ENCODE measurements around the gene GLIPR2. TPM values are rescaled to one million over a fixed set of nuclear protein-coding genes. Genes with fewer than 3 reads are reported as not detected.

Gene GLIPR2
- polyA plus RNA-seq, 1 of the 3 experiments (the other 2 are of a cell fraction): 38.3 TPM

- Histone ChIP-seq H3K4me2 (no peak overlapping the region), H2AFZ (ENCODE audit: low read depth) (no peak overlapping the region), H3K27ac (ENCODE audit: low read depth in 2 of 2, low read length in 1 of 2) (no peak overlapping the region), H3K27me3 (ENCODE audit: insufficient read depth) (no peaks in the 10 kb centered on the region), H4K20me1 (ENCODE audit: insufficient read depth) (peaks cover 3% of the 10 kb centered on the region), H3K4me3 (ENCODE audit: low read depth in 2 of 2, low read length in 1 of 2) (no peak overlapping the region), H3K4me1 (ENCODE audit: control insufficient read depth in 1 of 2, insufficient read depth in 2 of 2, low read depth in 1 of 2, low read length in 1 of 2) (peaks cover 7 to 13% of the 10 kb centered on the region in 2 experiments; a peak in 3 of 4 replicates), H3K9me2 (no peaks in the 10 kb centered on the region), H3K79me2 (ENCODE audit: insufficient read depth) (peaks cover 35% of the 10 kb centered on the region; the same call in 1 of the 2 replicates), H3F3A (replicated peaks; ENCODE audit: insufficient read depth) (peaks cover 12% of the 10 kb centered on the region), H3K36me3 (replicated peaks in 1 of 2; ENCODE audit: control insufficient read depth in 1 of 2, insufficient read depth in 2 of 2, low read length in 1 of 2) (peaks cover 0 to 23% of the 10 kb centered on the region in 2 experiments), H3K9me3 (no peaks in the 10 kb centered on the region), H3K9ac (no peak overlapping the region)
- CTCF ChIA-PET: interaction anchor here (0.6 to 8.1 kb wide), 3 partner anchors 23 to 186 kb away, joined by 3 to 113 read pairs (median 14); partner anchors contain the start of gene CCIN
- no peak for DNase-seq
- no peak for TF ChIP-seq RFX5 (IDR thresholded peaks at IDR 0.05; ENCODE audit: low read length)
- TF ChIP-seq TCF12 (IDR thresholded peaks at IDR 0.05): no peak
- TF ChIP-seq, protein P1, sequence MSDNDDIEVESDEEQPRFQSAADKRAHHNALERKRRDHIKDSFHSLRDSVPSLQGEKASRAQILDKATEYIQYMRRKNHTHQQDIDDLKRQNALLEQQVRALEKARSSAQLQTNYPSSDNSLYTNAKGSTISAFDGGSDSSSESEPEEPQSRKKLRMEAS (IDR thresholded peaks at IDR 0.05; ENCODE audit: low read depth): no peak
- no peak for TF ChIP-seq YY1 (IDR thresholded peaks at IDR 0.05; ENCODE audit: low read depth)
- TF ChIP-seq, protein P2, sequence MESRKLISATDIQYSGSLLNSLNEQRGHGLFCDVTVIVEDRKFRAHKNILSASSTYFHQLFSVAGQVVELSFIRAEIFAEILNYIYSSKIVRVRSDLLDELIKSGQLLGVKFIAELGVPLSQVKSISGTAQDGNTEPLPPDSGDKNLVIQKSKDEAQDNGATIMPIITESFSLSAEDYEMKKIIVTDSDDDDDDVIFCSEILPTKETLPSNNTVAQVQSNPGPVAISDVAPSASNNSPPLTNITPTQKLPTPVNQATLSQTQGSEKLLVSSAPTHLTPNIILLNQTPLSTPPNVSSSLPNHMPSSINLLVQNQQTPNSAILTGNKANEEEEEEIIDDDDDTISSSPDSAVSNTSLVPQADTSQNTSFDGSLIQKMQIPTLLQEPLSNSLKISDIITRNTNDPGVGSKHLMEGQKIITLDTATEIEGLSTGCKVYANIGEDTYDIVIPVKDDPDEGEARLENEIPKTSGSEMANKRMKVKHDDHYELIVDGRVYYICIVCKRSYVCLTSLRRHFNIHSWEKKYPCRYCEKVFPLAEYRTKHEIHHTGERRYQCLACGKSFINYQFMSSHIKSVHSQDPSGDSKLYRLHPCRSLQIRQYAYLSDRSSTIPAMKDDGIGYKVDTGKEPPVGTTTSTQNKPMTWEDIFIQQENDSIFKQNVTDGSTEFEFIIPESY (IDR thresholded peaks at IDR 0.05; ENCODE audit: borderline replicate concordance, low read depth): no peak
- TF ChIP-seq USF1 (IDR thresholded peaks at IDR 0.05; ENCODE audit: borderline replicate concordance, low read depth): no peak
- TF ChIP-seq MEF2A (IDR thresholded peaks at IDR 0.05; ENCODE audit: borderline replicate concordance, low read depth): no peak
- no peak for TF ChIP-seq EZH2phosphoT487 (IDR thresholded peaks at IDR 0.05; ENCODE audit: borderline replicate concordance, low read depth)
- no peak for TF ChIP-seq FOXM1 (IDR thresholded peaks at IDR 0.05; ENCODE audit: low read depth)
- no peak for TF ChIP-seq NFIC (IDR thresholded peaks at IDR 0.05; ENCODE audit: borderline replicate concordance)
- no peak for TF ChIP-seq RAD21 (IDR thresholded peaks at IDR 0.05; ENCODE audit: low read length)
- TF ChIP-seq CHD2 (IDR thresholded peaks at IDR 0.05; ENCODE audit: low read length, partially characterized antibody): no peak
- no peak for TF ChIP-seq JUND (IDR thresholded peaks at IDR 0.05)
- WGBS (ENCODE audit: low lambda C conversion rate): 91% methylated on average over 13 of the region's 13 CpGs
- POLR2A ChIA-PET: no interaction called here
Observed at GRCh38 chr9:36143245-36143641, 6.7 kb downstream of the GLIPR2 start.

DNA sequence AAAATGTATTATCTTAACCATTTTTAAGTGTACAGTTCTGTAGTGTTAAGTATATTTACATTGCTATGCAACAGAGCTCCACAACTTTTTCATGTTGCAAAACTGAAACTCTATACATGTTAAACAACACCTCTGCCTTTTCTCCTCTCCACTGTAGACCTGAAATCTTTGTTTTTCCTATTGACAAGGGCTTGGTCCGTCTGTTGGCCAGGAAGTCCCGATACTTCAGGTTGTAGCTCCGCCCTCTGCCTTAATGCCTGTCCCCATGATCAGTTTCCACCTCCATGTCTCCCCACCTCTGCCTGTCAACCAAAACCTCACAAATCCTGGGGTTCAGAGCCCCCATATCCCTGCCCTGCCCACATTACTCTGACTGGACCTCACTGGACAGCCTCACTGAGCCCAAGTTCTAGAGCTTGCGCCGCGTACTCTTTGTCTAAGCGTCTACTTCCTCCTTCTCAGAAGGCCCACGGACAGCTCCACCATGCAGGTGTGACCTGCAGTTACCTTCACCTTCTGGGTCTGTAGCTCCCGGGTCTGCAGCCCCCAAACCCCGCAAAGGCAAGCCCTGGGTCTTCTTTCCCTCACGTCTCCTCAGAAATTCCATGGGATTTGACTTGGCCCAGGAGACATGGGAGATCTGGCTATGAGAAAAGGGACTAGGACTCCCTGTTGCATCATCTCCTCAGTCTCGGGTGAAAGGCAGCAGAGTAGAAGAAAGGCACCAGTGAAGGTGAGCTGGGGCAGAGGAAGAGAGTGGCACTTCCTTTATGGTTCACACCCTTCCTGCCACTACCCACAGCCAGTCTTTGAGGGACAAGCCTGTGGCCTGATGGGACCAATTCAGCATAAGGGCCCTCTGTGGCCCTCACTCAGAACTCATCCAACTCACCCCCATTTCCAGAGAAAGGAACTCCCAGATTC is 8.0 kb downstream of the GLIPR2 start:
- H3K27ac ChIP-seq (ENCODE audit: low read depth in 2 of 2, low read length in 1 of 2): no peak overlapping the region
- peaks cover 25% of the 10 kb centered on the region for H3F3A ChIP-seq (replicated peaks; ENCODE audit: insufficient read depth)
- no peaks in the 10 kb centered on the region for H3K27me3 ChIP-seq (ENCODE audit: insufficient read depth)
- H3K79me2 ChIP-seq (ENCODE audit: insufficient read depth): peaks cover 27% of the 10 kb centered on the region; the same call in 1 of the 2 replicates
- H3K9me2 ChIP-seq: no peaks in the 10 kb centered on the region
- no peak overlapping the region for H3K4me2 ChIP-seq
- no peak for DNase-seq
- WGBS (ENCODE audit: low lambda C conversion rate): 91% methylated on average over 11 of the region's 12 CpGs
- H3K36me3 ChIP-seq (replicated peaks in 1 of 2; ENCODE audit: control insufficient read depth in 1 of 2, insufficient read depth in 2 of 2, low read length in 1 of 2): peaks cover 0 to 23% of the 10 kb centered on the region in 2 experiments
- ChIA-PET CTCF (interaction anchor here (2.1 to 2.4 kb wide), 2 partner anchors 20 to 22 kb away, joined by 6 to 14 read pairs; no protein-coding TSS in a partner anchor), POLR2A (no interaction called here)
- H3K9ac ChIP-seq: no peak overlapping the region
- H4K20me1 ChIP-seq (ENCODE audit: insufficient read depth): no peaks in the 10 kb centered on the region; the same call in 1 of the 2 replicates
- no peak overlapping the region for H3K4me3 ChIP-seq (ENCODE audit: low read depth in 2 of 2, low read length in 1 of 2)
- no peak overlapping the region for H2AFZ ChIP-seq (ENCODE audit: low read depth)
- H3K4me1 ChIP-seq (ENCODE audit: control insufficient read depth in 1 of 2, insufficient read depth in 2 of 2, low read depth in 1 of 2, low read length in 1 of 2): peaks cover 13 to 26% of the 10 kb centered on the region in 2 experiments; a peak in 3 of 4 replicates
- no peaks in the 10 kb centered on the region for H3K9me3 ChIP-seq
- TF ChIP-seq TAF1 (IDR thresholded peaks at IDR 0.05; ENCODE audit: borderline replicate concordance, low read depth, low read length) (no peak), CHD2 (IDR thresholded peaks at IDR 0.05; ENCODE audit: low read length, partially characterized antibody) (no peak), IRF3 (IDR thresholded peaks at IDR 0.05; ENCODE audit: low read depth, low read length) (no peak), EZH2phosphoT487 (IDR thresholded peaks at IDR 0.05; ENCODE audit: borderline replicate concordance, low read depth) (no peak), YY1 (IDR thresholded peaks at IDR 0.05; ENCODE audit: low read depth) (no peak), RAD21 (IDR thresholded peaks at IDR 0.05; ENCODE audit: low read length) (no peak), TEAD4 (IDR thresholded peaks at IDR 0.05; ENCODE audit: borderline replicate concordance, insufficient read depth) (no peak), USF2 (IDR thresholded peaks at IDR 0.05; ENCODE audit: borderline replicate concordance, low read depth, low read length) (no peak), RFX5 (IDR thresholded peaks at IDR 0.05; ENCODE audit: low read length) (no peak), USF1 (IDR thresholded peaks at IDR 0.05; ENCODE audit: borderline replicate concordance, low read depth) (no peak), TCF12 (IDR thresholded peaks at IDR 0.05) (no peak)

Measured in SK-N-SH (cell line).